Islet precursor cell (in vitro differentiated cells): ENCODE data around the gene MFSD1.

ENCODE experiments used
- DNase-seq: peaks from one replicate; pipeline ENCODE4 v3.0.0-alpha.2; 2018

The MFSD1 gene

DNA sequence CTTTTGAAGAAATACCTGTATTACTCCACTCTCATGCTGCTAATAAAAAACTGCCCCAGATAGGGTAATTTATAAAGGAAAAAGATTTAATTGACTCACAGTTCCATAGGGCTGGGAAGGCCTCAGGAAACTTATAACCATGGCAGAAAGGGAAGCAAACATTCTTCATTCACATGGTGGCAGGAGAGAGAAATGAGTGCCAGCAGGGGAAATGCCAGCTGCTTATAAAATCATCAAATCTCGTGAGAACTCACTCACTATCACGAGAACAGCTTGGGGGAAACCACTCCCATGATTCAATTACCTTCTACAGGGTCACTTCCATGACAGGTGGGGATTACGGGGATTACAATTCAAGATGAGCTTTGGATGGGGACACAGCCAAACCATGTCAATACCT is 18.7 kb downstream of the MFSD1 start:
- DNase-seq = no peak

DNA sequence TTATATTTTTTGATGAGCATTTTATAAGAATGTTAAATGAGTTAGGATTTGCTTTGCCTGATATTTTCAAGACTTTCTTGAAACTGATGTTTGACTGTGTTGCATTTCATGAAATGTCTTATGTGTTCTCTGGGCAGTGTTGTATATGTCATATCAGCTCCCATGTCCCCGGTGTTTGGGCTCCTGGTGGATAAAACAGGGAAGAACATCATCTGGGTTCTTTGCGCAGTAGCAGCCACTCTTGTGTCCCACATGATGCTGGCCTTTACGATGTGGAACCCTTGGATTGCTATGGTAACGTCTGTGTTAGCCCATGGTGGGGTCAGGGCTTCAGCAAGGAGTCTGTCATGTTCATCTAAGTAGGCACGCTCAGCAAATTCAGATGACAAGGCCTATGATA is 20.0 kb downstream of the MFSD1 start:
- DNase-seq = no peak

DNA sequence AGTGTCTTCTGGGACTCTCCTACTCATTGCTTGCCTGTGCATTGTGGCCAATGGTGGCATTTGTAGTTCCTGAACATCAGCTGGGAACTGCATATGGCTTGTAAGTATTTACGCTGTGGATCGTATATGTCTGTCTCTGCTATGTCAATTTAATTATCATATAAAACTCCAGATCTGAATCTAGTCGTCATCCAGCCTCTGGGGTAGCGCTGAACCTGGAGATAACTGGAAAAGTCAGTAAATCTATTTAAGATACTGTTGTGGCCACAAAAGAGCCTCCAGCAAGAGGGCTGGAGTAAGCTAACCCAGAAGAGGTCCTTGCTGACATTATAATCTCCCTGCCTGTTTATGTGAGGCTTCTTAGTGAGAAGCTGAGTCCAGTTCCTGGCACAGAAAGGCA is 21.6 kb downstream of the MFSD1 start:
- no peak for DNase-seq

- DNase-seq = no peak
These were observed 25.9 kb downstream of the MFSD1 start for GRCh38 chr3:158827773-158828172.

- DNase-seq = no peak
These were observed 28.5 kb downstream of the MFSD1 start for GRCh38 chr3:158830391-158830790.

DNA sequence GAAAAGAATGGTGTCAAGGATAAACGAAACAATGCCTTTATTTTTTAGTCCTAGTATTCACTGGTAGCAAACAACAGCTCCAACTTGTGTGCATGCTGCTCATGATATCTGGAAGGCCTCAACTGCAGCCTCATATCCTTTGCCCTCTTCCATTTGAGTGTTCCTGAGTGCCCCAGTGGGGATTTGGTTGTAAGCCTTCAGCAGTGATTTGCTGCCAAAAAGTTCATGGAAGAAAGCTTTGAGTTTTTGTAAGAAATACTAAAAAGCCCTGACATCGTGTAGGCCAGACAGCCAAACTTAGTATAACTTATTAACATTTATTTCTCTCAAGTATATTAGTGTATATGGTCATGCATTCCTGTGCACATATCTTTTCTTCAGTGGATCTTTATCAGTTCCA is 30.0 kb downstream of the MFSD1 start:
- DNase-seq = no peak

DNA sequence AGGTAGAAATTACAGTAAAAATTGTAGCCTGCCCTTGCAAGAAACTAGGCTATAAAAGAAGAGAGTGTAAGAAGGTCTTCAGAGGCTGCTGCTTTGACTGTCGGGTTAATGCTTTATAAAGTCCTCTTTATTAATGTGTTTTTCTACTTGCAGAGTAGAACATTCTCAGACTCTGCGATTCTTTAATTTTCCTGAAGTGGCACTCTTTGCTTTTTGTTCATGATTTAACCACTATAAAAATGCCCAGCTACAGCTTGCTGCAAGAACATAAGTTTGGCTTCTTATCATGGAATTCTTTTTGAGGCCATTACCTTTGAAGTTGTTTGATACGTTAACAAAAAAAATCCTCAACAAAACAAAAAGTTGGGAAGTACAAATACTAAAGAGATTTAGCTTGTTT is 33.8 kb downstream of the MFSD1 start:
- DNase-seq = no peak

DNA sequence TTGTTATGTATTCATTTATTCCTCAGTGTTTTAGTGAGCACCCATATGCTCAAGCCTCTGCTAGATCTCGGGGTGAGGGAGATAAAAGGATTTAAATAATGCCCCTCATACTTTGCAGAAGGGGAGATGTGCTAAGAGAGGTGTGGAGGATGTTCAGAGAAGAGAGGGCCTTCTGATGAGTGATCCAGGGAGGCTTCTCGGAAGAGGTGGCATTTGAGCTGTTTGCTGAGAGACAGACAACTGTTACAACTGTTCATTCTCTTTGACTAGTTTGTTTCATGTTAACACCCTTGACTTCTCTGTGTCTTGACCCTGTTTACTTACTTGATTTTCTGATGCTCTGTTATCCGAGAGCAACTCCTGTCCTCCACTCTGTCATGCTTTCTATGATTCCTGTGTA is 34.5 kb downstream of the MFSD1 start:
- DNase-seq = no peak

GRCh38 chr3:158837240-158837639 is 35.4 kb downstream of the MFSD1 start:
- DNase-seq = no peak

- no peak for DNase-seq
These were observed 38.1 kb downstream of the MFSD1 start for GRCh38 chr3:158839966-158840365.

- no peak for DNase-seq
These were observed 39.5 kb downstream of the MFSD1 start for GRCh38 chr3:158841387-158841786.

GRCh38 chr3:158842976-158843375 is 41.1 kb downstream of the MFSD1 start:
- no peak for DNase-seq

DNA sequence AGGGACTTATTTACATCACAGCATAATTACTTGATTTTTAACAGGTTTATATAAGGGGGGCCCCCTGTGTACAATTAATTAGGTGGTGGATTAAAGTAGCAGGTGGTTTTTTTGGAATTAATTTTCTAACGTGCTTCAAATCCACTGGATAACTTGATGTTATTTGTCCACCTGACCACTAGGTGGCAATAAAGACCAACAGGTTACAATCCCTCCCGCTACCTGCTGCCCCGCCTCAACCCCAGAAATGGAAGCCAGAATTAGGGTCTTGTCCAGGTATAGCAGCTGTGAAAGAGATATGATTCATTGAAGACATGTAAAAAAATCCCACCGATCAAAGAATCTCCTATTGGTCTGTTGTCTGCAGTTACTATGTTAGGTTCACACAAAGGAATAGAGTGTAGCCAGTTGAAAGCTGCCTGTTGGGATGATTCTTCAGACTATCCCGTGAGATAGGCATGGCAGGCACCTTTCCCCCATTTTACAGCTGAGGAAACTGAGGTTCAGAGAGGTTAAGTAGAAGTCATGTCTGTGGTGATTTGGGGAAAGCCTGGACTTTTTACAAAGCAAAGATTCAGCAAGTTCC is 44.0 kb downstream of the MFSD1 start:
- no peak for DNase-seq

DNA sequence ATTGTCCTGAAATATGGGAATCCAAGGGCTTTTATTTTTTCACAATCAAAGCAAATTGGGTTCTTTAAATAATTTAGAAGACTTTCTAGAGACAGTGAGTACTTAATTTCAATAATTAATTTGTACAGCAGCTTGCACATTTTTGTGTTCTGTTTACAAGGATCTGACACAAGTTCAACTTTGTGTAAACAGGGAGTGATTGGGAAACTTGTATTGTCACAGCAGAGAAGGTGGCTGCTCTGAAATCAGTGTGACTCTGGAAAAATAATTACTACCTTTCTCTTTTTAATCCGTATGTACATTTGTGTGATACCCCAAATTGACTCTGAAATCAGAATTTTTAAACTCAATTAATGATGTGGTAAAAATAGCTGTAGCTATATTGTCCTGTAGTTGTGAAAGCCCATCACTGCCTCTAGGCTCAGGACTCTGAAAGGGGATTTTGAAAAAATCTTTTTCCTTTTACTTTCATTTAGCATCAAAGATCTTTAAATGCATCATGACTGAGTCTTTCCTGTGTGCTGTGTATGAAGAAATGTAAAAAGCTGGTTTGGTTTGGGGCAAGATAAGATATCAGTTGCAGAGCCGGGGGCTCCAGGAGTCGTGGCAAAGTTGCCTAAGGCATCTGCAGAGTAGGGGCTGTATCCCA is 45.1 kb downstream of the MFSD1 start:
- no peak for DNase-seq

- DNase-seq = peak; percentile 74
These were observed 45.6 kb downstream of the MFSD1 start for GRCh38 chr3:158847452-158847821.

DNA sequence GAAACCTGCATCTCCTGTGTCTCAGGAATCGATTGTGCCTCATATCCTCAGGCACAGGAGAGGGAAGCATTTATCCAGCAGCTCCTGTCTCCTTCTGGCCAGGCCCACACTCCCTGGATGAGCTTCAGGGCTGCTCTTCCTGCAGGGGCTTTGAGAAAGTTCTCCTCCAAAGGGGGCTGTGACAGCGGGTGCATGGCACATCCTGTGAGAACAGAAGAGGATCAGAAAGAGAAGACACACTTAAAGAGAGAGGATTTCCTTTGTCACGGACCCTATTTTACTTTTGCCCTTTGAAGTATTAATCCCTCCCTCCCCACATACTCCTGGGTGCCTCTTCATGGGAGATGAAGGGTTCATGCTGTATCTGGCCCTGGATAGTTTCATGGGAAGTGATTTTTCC is 46.0 kb downstream of the MFSD1 start:
- DNase-seq = no peak

- DNase-seq = no peak
These were observed 47.9 kb downstream of the MFSD1 start for GRCh38 chr3:158849757-158850156.

- no peak for DNase-seq
These were observed 57.5 kb downstream of the MFSD1 start for GRCh38 chr3:158859362-158859761.

GRCh38 chr3:158863247-158863646 is 61.4 kb downstream of the MFSD1 start:
- DNase-seq = no peak

DNA sequence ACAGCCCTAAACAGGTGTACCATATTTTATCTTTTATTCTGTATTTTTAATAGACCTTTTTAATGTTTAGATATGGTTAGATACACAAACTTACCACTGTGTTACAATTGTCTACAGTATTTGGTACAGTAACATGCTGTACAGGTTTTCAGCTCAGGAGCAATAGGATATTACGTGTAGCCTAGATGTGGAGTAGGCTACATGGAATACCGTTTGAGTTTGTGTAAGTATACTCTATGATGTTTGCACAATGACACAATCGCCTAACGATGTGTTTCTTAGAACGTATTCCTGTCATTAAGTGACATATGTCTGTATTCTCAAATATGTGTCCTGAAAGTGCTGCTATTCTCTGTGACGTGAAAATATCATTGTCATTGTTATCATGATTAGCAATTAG is 62.6 kb downstream of the MFSD1 start:
- no peak for DNase-seq

DNA sequence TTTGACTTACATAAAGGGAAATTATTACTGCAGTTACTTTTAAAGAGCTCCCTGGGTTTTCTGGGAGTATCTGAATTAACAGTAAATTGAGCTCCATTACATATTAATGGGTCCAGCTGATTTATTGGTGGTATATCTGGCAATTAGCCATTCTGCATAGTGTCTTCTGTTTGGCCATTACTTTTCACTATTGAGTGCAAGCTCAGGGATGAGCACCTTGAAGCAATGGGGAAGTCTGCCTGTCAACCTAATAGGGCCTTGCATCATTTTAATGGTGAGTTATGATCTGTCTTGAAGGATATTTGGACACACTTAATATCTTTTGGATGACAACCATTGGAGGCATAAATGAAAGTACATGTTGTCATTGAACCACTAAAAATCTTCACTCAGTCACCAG is 73.8 kb downstream of the MFSD1 start:
- no peak for DNase-seq
